ENCODE data around the gene CISH. TPM values are rescaled to one million over a fixed set of nuclear protein-coding genes. Genes with fewer than 3 reads are reported as not detected.

CISH gene
- total RNA-seq, 1 experiment from 2014 or later = 1.7 TPM

DNA sequence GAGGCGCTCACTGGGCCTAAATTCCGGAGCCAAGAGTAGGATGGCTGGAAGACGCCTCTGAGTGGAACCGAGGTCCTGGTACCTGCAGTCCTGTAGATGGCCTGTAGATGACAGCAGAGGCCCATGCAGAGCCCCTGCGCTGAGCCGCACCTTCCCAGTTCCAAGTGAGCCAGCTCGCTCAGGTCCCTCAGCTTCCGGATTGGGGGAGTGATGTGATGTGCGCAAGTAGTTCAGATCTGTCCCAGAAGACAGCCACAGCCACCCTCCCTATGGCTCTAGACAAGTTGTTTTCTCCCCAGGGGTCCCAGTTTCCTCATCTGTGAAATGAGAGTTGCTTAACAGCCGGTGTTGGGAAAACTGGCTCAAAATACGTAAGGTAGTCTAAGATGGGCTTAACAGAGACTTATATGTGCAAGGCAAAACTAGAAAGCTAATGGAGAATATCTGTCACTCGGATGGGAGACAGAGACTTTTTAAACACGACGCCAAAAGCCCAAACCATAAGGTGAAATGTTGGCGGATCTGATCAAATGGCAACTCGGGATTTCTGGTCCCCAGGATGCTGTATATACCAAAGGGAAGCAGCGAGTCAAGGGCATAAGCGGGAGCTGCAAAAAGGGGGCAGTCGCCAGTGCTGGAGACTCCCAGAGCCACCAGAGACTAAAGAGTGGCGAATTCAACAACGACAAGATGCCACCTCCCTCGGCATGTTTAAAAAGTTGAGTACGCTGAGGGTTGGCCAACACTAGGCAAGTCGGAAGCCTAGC lies 4.6 kb upstream of the CISH start:
- TF ChIP-seq, protein P1, sequence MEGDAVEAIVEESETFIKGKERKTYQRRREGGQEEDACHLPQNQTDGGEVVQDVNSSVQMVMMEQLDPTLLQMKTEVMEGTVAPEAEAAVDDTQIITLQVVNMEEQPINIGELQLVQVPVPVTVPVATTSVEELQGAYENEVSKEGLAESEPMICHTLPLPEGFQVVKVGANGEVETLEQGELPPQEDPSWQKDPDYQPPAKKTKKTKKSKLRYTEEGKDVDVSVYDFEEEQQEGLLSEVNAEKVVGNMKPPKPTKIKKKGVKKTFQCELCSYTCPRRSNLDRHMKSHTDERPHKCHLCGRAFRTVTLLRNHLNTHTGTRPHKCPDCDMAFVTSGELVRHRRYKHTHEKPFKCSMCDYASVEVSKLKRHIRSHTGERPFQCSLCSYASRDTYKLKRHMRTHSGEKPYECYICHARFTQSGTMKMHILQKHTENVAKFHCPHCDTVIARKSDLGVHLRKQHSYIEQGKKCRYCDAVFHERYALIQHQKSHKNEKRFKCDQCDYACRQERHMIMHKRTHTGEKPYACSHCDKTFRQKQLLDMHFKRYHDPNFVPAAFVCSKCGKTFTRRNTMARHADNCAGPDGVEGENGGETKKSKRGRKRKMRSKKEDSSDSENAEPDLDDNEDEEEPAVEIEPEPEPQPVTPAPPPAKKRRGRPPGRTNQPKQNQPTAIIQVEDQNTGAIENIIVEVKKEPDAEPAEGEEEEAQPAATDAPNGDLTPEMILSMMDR (conservative IDR thresholded peaks at IDR 0.05) = peak; percentile 98
- peaks cover 33% of the 10 kb centered on the region for H3K27me3 Mint-ChIP-seq (ENCODE audit: low read depth)
- Histone ChIP-seq H4K20me1 (ENCODE audit: control insufficient read depth, insufficient read depth, insufficient read length) (no peaks in the 10 kb centered on the region), H3K23ac (ENCODE audit: insufficient read length, low read depth, low read length) (no peak overlapping the region), H2BK120ac (ENCODE audit: low read depth, low read length, poor library complexity, severe bottlenecking) (no peak overlapping the region), H4K91ac (ENCODE audit: insufficient read length, low read depth, low read length) (no peak overlapping the region), H3K4me2 (ENCODE audit: insufficient read depth, insufficient read length, low read length) (peak overlapping the region; percentile 83), H3K4ac (ENCODE audit: low read depth, low read length) (no peak overlapping the region), H2AFZ (ENCODE audit: low read length) (no peak overlapping the region), H4K8ac (replicated peaks; ENCODE audit: insufficient read length, low read depth, low read length) (no peak overlapping the region), H3K79me2 (ENCODE audit: insufficient read depth, low read length) (no peaks in the 10 kb centered on the region), H3K14ac (ENCODE audit: insufficient read depth, low read length) (no peak overlapping the region), H2BK12ac (ENCODE audit: insufficient read length, low read depth, low read length) (no peak overlapping the region), H3K27me3 (ENCODE audit: insufficient read depth, low read length) (peaks cover 3% of the 10 kb centered on the region; the same call in 1 of the 2 replicates), H3K18ac (ENCODE audit: insufficient read length, low read depth, low read length) (no peak overlapping the region), H2BK5ac (ENCODE audit: insufficient read length, low read length) (no peak overlapping the region), H3T11ph (ENCODE audit: low read length) (no peak overlapping the region), H2BK20ac (ENCODE audit: low read depth, low read length, poor library complexity, severe bottlenecking) (no peak overlapping the region), H3K56ac (ENCODE audit: insufficient read length, low read depth, low read length) (no peak overlapping the region), H3K9ac (ENCODE audit: extremely low read depth, insufficient read length, low read length) (no peak overlapping the region), H3K23me2 (ENCODE audit: insufficient read length, low read depth, low read length, poor library complexity, severe bottlenecking) (peaks cover 27% of the 10 kb centered on the region), H2AK5ac (ENCODE audit: insufficient read length, low read length) (no peak overlapping the region), H4K5ac (ENCODE audit: insufficient read length, low read depth, low read length) (no peak overlapping the region), H3K79me1 (ENCODE audit: insufficient read depth, low read depth, low read length, poor library complexity, severe bottlenecking) (no peaks in the 10 kb centered on the region), H3K4me1 (ENCODE audit: insufficient read depth, low read length) (0 out of 2 replicates have a peak, but pooled peaks cover 3% of the 10 kb centered on the region), H3K27ac (ENCODE audit: insufficient read length, low read depth, low read length) (no peak overlapping the region), H2BK15ac (ENCODE audit: low read depth, low read length) (no peak overlapping the region), H3K9me3 (ENCODE audit: control insufficient read depth, low read depth, low read length) (no peaks in the 10 kb centered on the region)
- peaks cover 22 to 24% of the 10 kb centered on the region in 2 experiments for H3K4me1 Mint-ChIP-seq
- H3K9me3 Mint-ChIP-seq = no peaks in the 10 kb centered on the region
- H3K27ac Mint-ChIP-seq = peak overlapping the region in 2 of 3 experiments; percentile 40 to 81; a peak in 3 of 7 replicates
- peaks cover 0 to 10% (median 6%) of the 10 kb centered on the region in 3 experiments; a peak in 4 of 7 replicates for H3K36me3 Mint-ChIP-seq (ENCODE audit: insufficient read depth in 1 of 3, low read depth in 3 of 3)
- no CpG with 5 or more reads among the region's 24 CpGs for WGBS (ENCODE audit: extremely low coverage, insufficient read length, low lambda C conversion rate)
- peak; percentile 91 for DNase-seq
- H3K4me3 Mint-ChIP-seq = peak overlapping the region; percentile 81 to 82

Measured in H9 (cell line).